Heart left ventricle (tissue), 16 donors: ENCODE measurements around the gene ZDHHC24. TPM values are rescaled to one million over a fixed set of nuclear protein-coding genes. Genes with fewer than 3 reads are reported as not detected.

Source experiments
- ATAC-seq, 4 donors: fragments of 200-7000 bp; cut with Tn5 transposase; one replicate each; pipeline ENCODE4 v1.9.1; 2020 to 2022; ENCODE audit warnings: moderate library complexity in 4 of 4, mild to moderate bottlenecking in 3 of 4, moderate number of reproducible peaks in 1 of 4
- DNase-seq, 5 donors: peaks; one replicate each; pipeline ENCODE4 v3.0.0-alpha.2; 2020
- H3K27ac ChIP-seq, 12 donors: fragments of 200-600 bp; sonication (generic) in 4 of 12; one replicate each; pipeline versions ENCODE4 v1.5.0 to v1.8.0; 2016 to 2022; ENCODE audit warnings: mild to moderate bottlenecking in 2 of 12
- H3K27me3 ChIP-seq, 9 donors: fragments of 200-600 bp; sonication (generic) in 2 of 9; one replicate each; pipeline versions ENCODE4 v1.5.1 to v1.8.0; 2016 to 2022; ENCODE audit warnings: mild to moderate bottlenecking in 3 of 9
- H3K36me3 ChIP-seq, 9 donors: fragments of 200-600 bp; sonication (generic) in 2 of 9; one replicate each; pipeline versions ENCODE4 v1.5.0 to v1.8.0; 2018 to 2022; ENCODE audit warnings: mild to moderate bottlenecking in 2 of 9
- H3K4me1 ChIP-seq, 12 donors: fragments of 200-600 bp; sonication (generic) in 4 of 12; one replicate each; pipeline versions ENCODE4 v1.5.0 to v1.8.0; 2016 to 2022; ENCODE audit warnings: mild to moderate bottlenecking in 3 of 12
- H3K4me3 ChIP-seq, 12 donors: fragments of 200-600 bp; sonication (generic) in 4 of 12; one replicate each; pipeline versions ENCODE4 v1.5.0 to v1.8.0; 2017 to 2022; ENCODE audit warnings: mild to moderate bottlenecking in 9 of 12, moderate library complexity in 4 of 12
- H3K9me3 ChIP-seq, 12 donors: fragments of 200-600 bp; sonication (generic) in 4 of 12; one replicate each; pipeline versions ENCODE4 v1.5.0 to v1.8.0; 2016 to 2022; ENCODE audit warnings: mild to moderate bottlenecking in 1 of 12
- CTCF ChIP-seq, 12 donors: fragments of 200-600 bp; sonication (generic) in 4 of 12; IDR thresholded peaks; one replicate each; pipeline versions ENCODE4 v1.5.0 to v1.8.0; 2018 to 2022; ENCODE audit warnings: antibody characterized with exemption in 12 of 12, mild to moderate bottlenecking in 5 of 12
- POLR2A ChIP-seq, 2 donors: fragments of 450-650 bp; IDR thresholded peaks; one replicate each; pipeline ENCODE4 v1.6.1; 2017; ENCODE audit warnings: antibody characterized with exemption in 2 of 2, mild to moderate bottlenecking in 2 of 2, moderate library complexity in 2 of 2
- WGBS, 4 donors: extraction: QIAGEN DNeasy Blood & Tissue Kit in 2 of 4; methylation state at CpG; one replicate each; pipeline versions ENCODE4 v1.1.5 to v1.1.7; 2013 to 2018; 5-methylcytosine and 5-hydroxymethylcytosine counted together
- intact Hi-C, 10 donors: fragments of 100-400 bp; cut with DNase I; formaldehyde crosslinking; loops; one replicate each; pipeline versions ENCODE4 v1.11.1 to v1.14.2; 2022
- polyA plus RNA-seq, 2 donors: library from polyadenylated mRNA; stranded (reverse); fragments of 200-250 nt; gene quantifications; one replicate each; pipeline ENCODE4 v1.2.3, GENCODE V29; 2013
- total RNA-seq, 9 donors: library from RNA; depleted of rRNA in 2 of 9; stranded (reverse); fragments of >200 nt in 2 of 9; fragmentation: NEBNext Ultra II Directional in 3 of 9; extraction: Animal tissue kit (Norgen Biotek cat#: 25700) in 3 of 9; gene quantifications; one replicate each; pipeline versions ENCODE4 v1.1.0 to v1.2.4, GENCODE V29; 2016 to 2023
- donor health status: ischemic (EF 13 %, LVEDD 7.1; RV severe dilation, severe dysfunction).
- donor health status: healthy with polysubstance abuse.
- donor health status: DM: no; HTN: yes; CAD: no.
- donor health status: DM: no; HTN: no; CAD: no.
- donor health status: ischemic (EF 25% LVEDD 6.9; RV normal size, moderate dysfunction).
- donor health status: ischemic (EF 25% LVEDD 5.7; RV mildly dilated, moderate dysfunction).
- donor health status: healthy.
- donor health status: DM: yes; HTN: yes; CAD: no.
- donor health status: ischemic (EF 35%, LVEDD 5.7; RV mildly dilated, moderate dysfunction).
- donor health status: nonischemic (EF 11% LVEDD 7.7; RV severe dilation, severe dysfunction).
- donor health status: DM: yes; HTN: yes; CAD: no.
- donor health status: PGD.
- donor health status: ischemic (EF 29% LVEDD 5.4; RV normal size, mild dysfunction).
- donor health status: nonischemic (EF 23%, LVEDD 6.1; RV moderate dilation, normal function).

ZDHHC24 gene
- total and polyA plus RNA-seq, 11 donors, result 5.1 to 13.2 (median 6.7) TPM

DNA sequence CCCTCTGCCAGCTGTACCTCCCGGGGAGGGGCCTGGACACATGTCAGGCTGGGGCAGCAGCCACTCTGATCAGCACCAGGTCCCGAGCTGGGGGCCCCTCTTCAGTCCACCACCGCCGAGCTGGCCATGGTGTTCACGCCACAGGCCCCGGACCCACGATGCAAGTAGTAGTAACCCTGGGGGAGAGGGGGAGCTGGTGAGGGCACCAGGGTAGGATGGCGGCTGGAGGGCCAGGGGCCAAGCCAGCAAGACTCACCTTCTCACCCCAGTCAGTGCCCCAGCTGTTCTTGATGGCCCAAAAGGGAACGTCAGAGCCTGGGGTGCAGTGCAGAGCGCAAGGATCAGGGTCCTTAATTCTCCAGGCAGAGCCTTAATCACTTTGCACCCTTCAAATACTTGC, 18.0 kb upstream of the ZDHHC24 start:
- WGBS, 4 donors, result 85 to 93% (median 90%) methylated on average over 4 to 10 of the region's 10 CpGs
- DNase-seq (peak in 1 of 5 donors; percentile 38), ATAC-seq (no peak)
- Histone ChIP-seq H3K4me1 (peaks cover 0 to 21% (median 14%) of the 10 kb centered on the region in 12 donors), H3K27me3 (peaks cover 0 to 10% (median 0%) of the 10 kb centered on the region in 9 donors), H3K4me3 (no peak overlapping the region), H3K27ac (no peak overlapping the region), H3K36me3 (peaks cover 0 to 13% (median 0%) of the 10 kb centered on the region in 9 donors), H3K9me3 (no peaks in the 10 kb centered on the region)
- intact Hi-C loops, result loop anchor here in 1 of 10 donors (10.0 kb wide), 1 partner anchor 271 kb away; no protein-coding TSS in a partner anchor
- TF ChIP-seq POLR2A (IDR thresholded peaks at IDR 0.05) (no peak), CTCF (IDR thresholded peaks at IDR 0.05) (no peak)

DNA sequence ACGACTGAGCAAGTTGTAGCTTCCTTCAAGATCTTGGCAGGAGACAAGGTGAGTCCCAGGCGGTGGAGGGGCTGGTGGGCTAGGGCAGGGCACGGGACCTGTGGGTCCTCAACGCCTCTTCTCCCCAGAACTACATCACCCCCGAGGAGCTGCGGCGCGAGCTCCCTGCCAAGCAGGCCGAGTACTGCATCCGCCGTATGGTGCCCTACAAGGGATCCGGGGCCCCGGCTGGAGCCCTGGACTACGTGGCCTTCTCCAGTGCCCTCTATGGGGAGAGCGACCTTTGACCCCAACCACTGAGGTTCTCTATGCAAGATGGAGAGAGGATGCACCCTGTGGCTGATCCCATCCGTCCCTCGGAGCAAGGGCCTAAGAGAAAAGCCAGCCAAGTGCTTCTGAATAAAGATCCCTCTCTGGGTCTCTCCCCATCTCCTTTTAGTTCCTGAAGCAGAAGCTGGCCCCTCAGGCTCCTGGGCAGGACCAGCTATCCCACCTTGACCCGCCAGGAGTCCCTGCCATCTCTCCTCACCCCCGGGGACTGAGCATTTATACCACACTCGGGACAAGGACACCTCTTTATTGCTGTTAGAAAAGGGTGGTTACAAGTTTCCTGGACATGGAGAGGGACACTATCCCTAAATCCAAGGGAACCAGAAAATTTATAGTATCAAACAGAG, 17.2 kb upstream of the ZDHHC24 start:
- TF ChIP-seq CTCF (IDR thresholded peaks at IDR 0.05) (no peak), POLR2A (IDR thresholded peaks at IDR 0.05) (no peak)
- H3K4me3 ChIP-seq, result no peak overlapping the region
- no peak for ATAC-seq
- peaks cover 0 to 15% (median 0%) of the 10 kb centered on the region in 9 donors for H3K27me3 ChIP-seq
- H3K9me3 ChIP-seq, result no peaks in the 10 kb centered on the region
- H3K36me3 ChIP-seq, result peaks cover 0 to 13% (median 0%) of the 10 kb centered on the region in 9 donors
- peaks cover 0 to 15% (median 13%) of the 10 kb centered on the region in 12 donors for H3K4me1 ChIP-seq
- DNase-seq, result no peak
- H3K27ac ChIP-seq, result no peak overlapping the region
- intact Hi-C loops, result loop anchor here in 1 of 10 donors (10.0 kb wide), 1 partner anchor 272 kb away; no protein-coding TSS in a partner anchor
- WGBS, 4 donors, result 80 to 93% (median 90%) methylated on average over 9 to 20 of the region's 20 CpGs

DNA sequence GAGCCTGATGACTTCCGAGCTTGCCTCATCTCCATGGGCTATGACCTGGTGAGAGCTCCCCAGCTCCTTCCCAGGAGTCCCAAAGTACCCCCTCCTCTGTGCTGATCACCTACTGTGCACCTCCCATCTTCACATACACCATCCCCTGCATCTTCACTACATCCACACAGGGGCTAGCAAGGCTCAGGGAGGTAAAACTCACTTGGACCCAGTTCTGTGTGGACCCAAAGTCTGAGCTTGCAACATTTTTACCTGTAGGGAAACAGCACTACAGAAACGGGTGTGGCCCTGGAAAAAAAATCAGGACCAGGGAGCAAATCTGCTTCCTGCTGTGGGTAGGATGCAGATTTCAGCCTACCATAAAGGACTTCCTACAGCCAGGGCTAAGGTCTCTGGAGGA, 16.4 kb upstream of the ZDHHC24 start:
- H3K4me1 ChIP-seq, result peaks cover 0 to 8% (median 7%) of the 10 kb centered on the region in 12 donors
- TF ChIP-seq POLR2A (IDR thresholded peaks at IDR 0.05) (no peak), CTCF (IDR thresholded peaks at IDR 0.05) (no peak)
- peaks cover 0 to 16% (median 0%) of the 10 kb centered on the region in 9 donors for H3K27me3 ChIP-seq
- DNase-seq (no peak), ATAC-seq (no peak)
- 76 to 90% (median 82%) methylated on average over 2 of the region's 2 CpGs for WGBS, 4 donors
- no peaks in the 10 kb centered on the region for H3K9me3 ChIP-seq
- H3K36me3 ChIP-seq, result peaks cover 0 to 13% (median 0%) of the 10 kb centered on the region in 9 donors
- no peak overlapping the region for H3K27ac ChIP-seq
- no peak overlapping the region for H3K4me3 ChIP-seq
- intact Hi-C loops, result loop anchor here in 1 of 10 donors (10.0 kb wide), 1 partner anchor 273 kb away; no protein-coding TSS in a partner anchor

- Histone ChIP-seq H3K4me1 (peaks cover 0 to 8% (median 6%) of the 10 kb centered on the region in 12 donors), H3K4me3 (no peak overlapping the region), H3K27me3 (peaks cover 0 to 19% (median 0%) of the 10 kb centered on the region in 9 donors), H3K27ac (no peak overlapping the region), H3K9me3 (no peaks in the 10 kb centered on the region), H3K36me3 (peaks cover 0 to 13% (median 0%) of the 10 kb centered on the region in 9 donors)
- TF ChIP-seq CTCF (IDR thresholded peaks at IDR 0.05), result no peak
- no peak for TF ChIP-seq POLR2A (IDR thresholded peaks at IDR 0.05)
- ATAC-seq (no peak), DNase-seq (no peak)
- 89 to 93% (median 91%) methylated on average over 9 of the region's 9 CpGs for WGBS, 4 donors
- intact Hi-C loops, result loop anchor here in 1 of 10 donors (10.0 kb wide), 1 partner anchor 273 kb away; no protein-coding TSS in a partner anchor
These were observed 16.1 kb upstream of the ZDHHC24 start for GRCh38 chr11:66561975-66562248.
